C4-2B (cell line): ENCODE measurements around the gene CHCHD3.

Experiments used
- CTCF ChIP-seq: fragments of 450-650 bp; conservative IDR thresholded peaks from 2 replicates; pipeline ENCODE4 v1.5.1; 2017; ENCODE audit warnings: mild to moderate bottlenecking
- ZFX ChIP-seq: fragments of 450-650 bp; IDR thresholded peaks from 2 replicates; pipeline ENCODE4 v1.6.1; 2017

- no peak for TF ChIP-seq CTCF
- no peak for TF ChIP-seq ZFX
Measured at GRCh38 chr7:132969520-132969919, 112.4 kb downstream of the CHCHD3 start.
